AG04449 (cell line): ENCODE measurements around the gene SHISA6.

Experiments
- CTCF ChIA-PET: fragments of 350-600 bp; formaldehyde crosslinking; extraction: SDS; loops from one replicate; lab custom pipeline; 2021; ENCODE audit warnings: antibody characterized with exemption; lab: Yijun Ruan, JAX
- POLR2A ChIA-PET: fragments of 400-600, 350-600 bp; formaldehyde crosslinking; extraction: SDS; loops from one replicate; lab custom pipeline; 2020; ENCODE audit warnings: antibody characterized with exemption, inconsistent platforms; lab: Yijun Ruan, JAX
- DNase-seq: peaks from one replicate; pipeline ENCODE4 v3.0.0-alpha.2; 2010; ENCODE audit warnings: low read depth, low spot score
- H3K4me3 ChIP-seq: 2 replicates; pipeline ENCODE4 v1.5.1; 2011; ENCODE audit warnings: low read depth, mild to moderate bottlenecking, control low read depth, low read length
- CTCF ChIP-seq: IDR thresholded peaks from one replicate; pipeline ENCODE4 v1.5.1; 2011; ENCODE audit warnings: mild to moderate bottlenecking, moderate library complexity, low read length, control low read depth, inconsistent platforms; ENCODE audit not compliant: insufficient read depth; ENCODE audit errors: missing control alignments

The SHISA6 gene

GRCh38 chr17:11554042-11554441, 313.0 kb downstream of the SHISA6 start:
- ChIA-PET POLR2A (no interaction called here), CTCF (no interaction called here)
- TF ChIP-seq CTCF: no peak
- DNase-seq: no peak
- H3K4me3 ChIP-seq: no peak overlapping the region

GRCh38 chr17:11554542-11554941, 313.5 kb downstream of the SHISA6 start:
- ChIA-PET CTCF (no interaction called here), POLR2A (no interaction called here)
- no peak for TF ChIP-seq CTCF
- H3K4me3 ChIP-seq: no peak overlapping the region
- DNase-seq: no peak

GRCh38 chr17:11555530-11555929, 314.5 kb downstream of the SHISA6 start:
- no peak overlapping the region for H3K4me3 ChIP-seq
- TF ChIP-seq CTCF: no peak
- POLR2A ChIA-PET: no interaction called here
- CTCF ChIA-PET: no interaction called here
- DNase-seq: no peak

GRCh38 chr17:11557727-11558452, 316.9 kb downstream of the SHISA6 start:
- ChIA-PET POLR2A (no interaction called here), CTCF (no interaction called here)
- no peak overlapping the region for H3K4me3 ChIP-seq
- TF ChIP-seq CTCF: no peak
- DNase-seq: no peak

- ChIA-PET CTCF (no interaction called here), POLR2A (no interaction called here)
- no peak overlapping the region for H3K4me3 ChIP-seq
- no peak for DNase-seq
- no peak for TF ChIP-seq CTCF
Measured at GRCh38 chr17:11558681-11559234, 317.7 kb downstream of the SHISA6 start.

- H3K4me3 ChIP-seq: no peak overlapping the region
- ChIA-PET CTCF (no interaction called here), POLR2A (no interaction called here)
- DNase-seq: no peak
- no peak for TF ChIP-seq CTCF
Measured at GRCh38 chr17:11559601-11560000, 318.6 kb downstream of the SHISA6 start.
